Activated CD8-positive, alpha-beta memory T cell treated with anti-CD3 and anti-CD28 coated beads, Interleukin-2, amount 50 U/mL, for 1 hour (primary cell): ENCODE data around the gene DNAJC30.
"Not testable (repeated sequence)": the region's sequence is repeated elsewhere in the genome, so short reads cannot be mapped to it uniquely, and the experiment has no call there.

Source experiments
- DNase-seq: peaks from one replicate; pipeline ENCODE4 v3.0.0-alpha.2; 2020; ENCODE audit errors: extremely low read depth

Gene DNAJC30

GRCh38 chr7:73683056-73683787 is at the start of gene DNAJC30, which contains the start of gene BUD23:
TSS of gene DNAJC30 (minus strand) at chr7:73683453. CDS start at chr7:73683423, 30 bp downstream.
TSS of gene BUD23 (plus strand) at chr7:73683597. CDS start at chr7:73683626, 29 bp downstream.
- DNase-seq = peak; percentile 92

GRCh38 chr7:73732397-73732796 is 49.1 kb upstream of the DNAJC30 start:
- no peak for DNase-seq

GRCh38 chr7:73730485-73730884 is 47.2 kb upstream of the DNAJC30 start:
- no peak for DNase-seq

- no peak for DNase-seq
Observed at GRCh38 chr7:73728551-73728950, 45.3 kb upstream of the DNAJC30 start.

- no peak for DNase-seq
Observed at GRCh38 chr7:73727952-73728351, 44.7 kb upstream of the DNAJC30 start.

- no peak for DNase-seq
Observed at GRCh38 chr7:73726083-73726466, 42.8 kb upstream of the DNAJC30 start.

- DNase-seq = no peak
Observed at GRCh38 chr7:73723813-73724212, 40.6 kb upstream of the DNAJC30 start.

- DNase-seq = no peak
Observed at GRCh38 chr7:73722785-73723184, 39.5 kb upstream of the DNAJC30 start.

- not testable (repeated sequence) for DNase-seq
Observed at GRCh38 chr7:73722182-73722581, 38.9 kb upstream of the DNAJC30 start.

GRCh38 chr7:73721377-73721817 is 38.1 kb upstream of the DNAJC30 start:
- no peak for DNase-seq

GRCh38 chr7:73720443-73720842 is 37.2 kb upstream of the DNAJC30 start:
- DNase-seq = not testable (repeated sequence)

- DNase-seq = no peak
Observed at GRCh38 chr7:73719806-73720169, 36.5 kb upstream of the DNAJC30 start.

GRCh38 chr7:73718905-73719805 is 35.9 kb upstream of the DNAJC30 start, which contains the start of gene STX1A:
TSS of gene STX1A (minus strand) at chr7:73719669. CDS start at chr7:73719631, 38 bp downstream.
- DNase-seq = no peak

GRCh38 chr7:73718438-73718881 is 35.2 kb upstream of the DNAJC30 start:
- DNase-seq = no peak

- DNase-seq = peak; percentile 62
Observed at GRCh38 chr7:73717991-73718405, 34.7 kb upstream of the DNAJC30 start.

- no peak for DNase-seq
Observed at GRCh38 chr7:73717025-73717807, 34.0 kb upstream of the DNAJC30 start.

GRCh38 chr7:73716318-73716890 is 33.2 kb upstream of the DNAJC30 start:
- no peak for DNase-seq

- DNase-seq = no peak
Observed at GRCh38 chr7:73715648-73716317, 32.5 kb upstream of the DNAJC30 start.

GRCh38 chr7:73713319-73713718 is 30.1 kb upstream of the DNAJC30 start:
- not testable (repeated sequence) for DNase-seq

- no peak for DNase-seq
Observed at GRCh38 chr7:73712773-73713172, 29.5 kb upstream of the DNAJC30 start.
